ENCODE measurements around the gene FFAR3. TPM values are rescaled to one million over a fixed set of nuclear protein-coding genes. Genes with fewer than 3 reads are reported as not detected.

FFAR3 gene
- total and polyA plus RNA-seq, 2 of the 13 experiments (the other 11 are each of a cell fraction or from before 2014, with no cell fraction given): not detected

DNA sequence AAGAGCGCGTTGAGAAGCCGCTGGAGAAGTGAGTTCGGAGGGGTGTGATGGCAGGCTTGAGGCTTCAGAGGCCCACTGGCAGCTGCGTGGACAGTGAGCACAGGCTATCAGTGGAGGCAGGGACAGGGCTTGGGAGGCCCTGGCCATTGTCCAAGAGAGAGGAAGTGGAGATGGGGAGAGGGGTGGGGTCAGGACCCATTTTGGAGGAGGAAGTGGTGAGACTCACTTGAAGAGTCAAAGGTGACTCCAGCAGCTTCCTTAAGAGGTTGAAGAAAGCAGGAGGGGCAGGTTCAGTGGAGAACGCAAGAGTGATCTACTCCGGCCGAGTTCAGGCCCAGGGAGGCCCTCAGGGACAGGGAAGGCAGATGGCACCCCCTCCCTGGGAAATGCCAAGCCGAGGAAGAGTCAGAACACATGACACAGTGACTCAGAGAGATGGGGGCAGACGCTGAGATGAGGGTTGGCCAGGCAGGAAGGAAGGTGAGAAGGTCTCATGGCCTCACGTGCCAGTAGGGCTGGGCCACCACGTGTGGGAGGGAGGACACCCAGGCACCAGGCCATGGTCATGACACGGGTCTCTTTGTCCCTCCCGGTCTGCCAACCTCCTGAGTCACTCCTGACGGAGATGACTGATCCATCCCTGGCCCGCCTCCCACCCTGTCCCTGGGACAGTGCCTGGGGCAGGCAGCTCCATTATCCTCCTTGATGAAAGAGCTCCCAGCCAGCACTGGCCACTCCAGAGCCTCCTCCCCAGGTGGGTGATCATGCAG, 39.4 kb upstream of the FFAR3 start (continued):
- TF ChIP-seq, protein P1, sequence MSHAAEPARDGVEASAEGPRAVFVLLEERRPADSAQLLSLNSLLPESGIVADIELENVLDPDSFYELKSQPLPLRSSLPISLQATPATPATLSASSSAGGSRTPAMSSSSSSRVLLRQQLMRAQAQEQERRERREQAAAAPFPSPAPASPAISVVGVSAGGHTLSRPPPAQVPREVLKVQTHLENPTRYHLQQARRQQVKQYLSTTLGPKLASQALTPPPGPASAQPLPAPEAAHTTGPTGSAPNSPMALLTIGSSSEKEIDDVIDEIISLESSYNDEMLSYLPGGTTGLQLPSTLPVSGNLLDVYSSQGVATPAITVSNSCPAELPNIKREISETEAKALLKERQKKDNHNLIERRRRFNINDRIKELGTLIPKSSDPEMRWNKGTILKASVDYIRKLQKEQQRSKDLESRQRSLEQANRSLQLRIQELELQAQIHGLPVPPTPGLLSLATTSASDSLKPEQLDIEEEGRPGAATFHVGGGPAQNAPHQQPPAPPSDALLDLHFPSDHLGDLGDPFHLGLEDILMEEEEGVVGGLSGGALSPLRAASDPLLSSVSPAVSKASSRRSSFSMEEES (CRISPR knock-in tag; IDR thresholded peaks at IDR 0.05): peak; percentile 87
- TF ChIP-seq SP5 (CRISPR knock-in tag; IDR thresholded peaks at IDR 0.05; ENCODE audit: borderline replicate concordance, low read depth) (peak; percentile 75; the same call in 1 of the 2 replicates), PAWR (CRISPR knock-in tag; IDR thresholded peaks at IDR 0.05; ENCODE audit: borderline replicate concordance) (no peak), RARA (CRISPR knock-in tag; IDR thresholded peaks at IDR 0.05) (peak; percentile 79), MYC (CRISPR knock-in tag; IDR thresholded peaks at IDR 0.05; ENCODE audit: borderline replicate concordance) (peak; percentile 63; the same call in 1 of the 2 replicates), ZNF282 (IDR thresholded peaks at IDR 0.05; ENCODE audit: partially characterized antibody) (no peak), ZNF761 (CRISPR knock-in tag; conservative IDR thresholded peaks at IDR 0.05) (no peak), SMYD3 (CRISPR knock-in tag; IDR thresholded peaks at IDR 0.05) (no peak), ZNF709 (CRISPR knock-in tag; IDR thresholded peaks at IDR 0.05) (no peak), GTF2F1 (IDR thresholded peaks at IDR 0.05; ENCODE audit: low read length) (no peak), SOX6 (IDR thresholded peaks at IDR 0.05) (no peak), SOX6 (CRISPR knock-in tag; IDR thresholded peaks at IDR 0.05) (peak; percentile 25; the same call in 1 of the 2 replicates), KLF6 (CRISPR knock-in tag; IDR thresholded peaks at IDR 0.05) (no peak)
- TF ChIP-seq, protein P2, sequence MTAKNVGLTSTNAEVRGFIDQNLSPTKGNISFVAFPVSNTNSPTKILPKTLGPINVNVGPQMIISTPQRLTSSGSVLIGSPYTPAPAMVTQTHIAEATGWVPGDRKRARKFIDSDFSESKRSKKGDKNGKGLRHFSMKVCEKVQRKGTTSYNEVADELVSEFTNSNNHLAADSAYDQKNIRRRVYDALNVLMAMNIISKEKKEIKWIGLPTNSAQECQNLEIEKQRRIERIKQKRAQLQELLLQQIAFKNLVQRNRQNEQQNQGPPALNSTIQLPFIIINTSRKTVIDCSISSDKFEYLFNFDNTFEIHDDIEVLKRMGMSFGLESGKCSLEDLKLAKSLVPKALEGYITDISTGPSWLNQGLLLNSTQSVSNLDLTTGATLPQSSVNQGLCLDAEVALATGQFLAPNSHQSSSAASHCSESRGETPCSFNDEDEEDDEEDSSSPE (CRISPR knock-in tag; IDR thresholded peaks at IDR 0.05): no peak
- TF ChIP-seq, protein P3, sequence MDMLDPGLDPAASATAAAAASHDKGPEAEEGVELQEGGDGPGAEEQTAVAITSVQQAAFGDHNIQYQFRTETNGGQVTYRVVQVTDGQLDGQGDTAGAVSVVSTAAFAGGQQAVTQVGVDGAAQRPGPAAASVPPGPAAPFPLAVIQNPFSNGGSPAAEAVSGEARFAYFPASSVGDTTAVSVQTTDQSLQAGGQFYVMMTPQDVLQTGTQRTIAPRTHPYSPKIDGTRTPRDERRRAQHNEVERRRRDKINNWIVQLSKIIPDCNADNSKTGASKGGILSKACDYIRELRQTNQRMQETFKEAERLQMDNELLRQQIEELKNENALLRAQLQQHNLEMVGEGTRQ (IDR thresholded peaks at IDR 0.05; ENCODE audit: low read depth, low read length): peak; percentile 63; the same call in 1 of the 2 replicates
- TF ChIP-seq, protein P3 (CRISPR knock-in tag; IDR thresholded peaks at IDR 0.05; ENCODE audit: borderline replicate concordance): no peak
- TF ChIP-seq, protein P4, sequence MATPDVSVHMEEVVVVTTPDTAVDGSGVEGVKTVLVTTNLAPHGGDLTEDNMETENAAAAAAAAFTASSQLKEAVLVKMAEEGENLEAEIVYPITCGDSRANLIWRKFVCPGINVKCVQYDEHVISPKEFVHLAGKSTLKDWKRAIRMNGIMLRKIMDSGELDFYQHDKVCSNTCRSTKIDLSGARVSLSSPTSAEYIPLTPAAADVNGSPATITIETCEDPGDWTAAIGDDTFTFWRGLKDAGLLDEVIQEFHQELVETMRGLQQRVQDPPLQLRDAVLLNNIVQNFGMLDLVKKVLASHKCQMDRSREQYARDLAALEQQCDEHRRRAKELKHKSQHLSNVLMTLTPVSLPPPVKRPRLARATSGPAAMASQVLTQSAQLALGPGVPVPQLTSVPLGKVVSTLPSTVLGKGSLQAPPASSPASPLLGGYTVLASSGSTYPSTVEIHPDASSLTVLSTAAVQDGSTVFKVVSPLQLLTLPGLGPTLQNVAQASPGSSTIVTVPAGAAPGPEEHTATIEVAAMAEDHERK (CRISPR knock-in tag; IDR thresholded peaks at IDR 0.05; ENCODE audit: low read depth): no peak
- TF ChIP-seq, protein P5, sequence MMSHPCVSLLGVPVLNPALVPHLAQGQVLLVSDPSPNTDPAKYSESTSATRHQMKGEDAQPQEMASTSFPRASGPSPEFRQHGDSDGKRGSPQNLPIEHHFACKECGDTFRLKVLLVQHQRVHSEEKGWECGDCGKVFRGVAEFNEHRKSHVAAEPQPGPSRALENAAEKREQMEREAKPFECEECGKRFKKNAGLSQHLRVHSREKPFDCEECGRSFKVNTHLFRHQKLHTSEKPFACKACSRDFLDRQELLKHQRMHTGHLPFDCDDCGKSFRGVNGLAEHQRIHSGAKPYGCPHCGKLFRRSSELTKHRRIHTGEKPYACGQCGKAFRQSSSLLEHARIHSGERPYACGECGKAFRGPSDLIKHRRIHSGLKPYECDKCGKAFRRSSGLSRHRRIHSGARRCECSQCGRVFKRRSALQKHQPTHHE (CRISPR knock-in tag; IDR thresholded peaks at IDR 0.05; ENCODE audit: borderline replicate concordance): no peak
- TF ChIP-seq, protein P6, sequence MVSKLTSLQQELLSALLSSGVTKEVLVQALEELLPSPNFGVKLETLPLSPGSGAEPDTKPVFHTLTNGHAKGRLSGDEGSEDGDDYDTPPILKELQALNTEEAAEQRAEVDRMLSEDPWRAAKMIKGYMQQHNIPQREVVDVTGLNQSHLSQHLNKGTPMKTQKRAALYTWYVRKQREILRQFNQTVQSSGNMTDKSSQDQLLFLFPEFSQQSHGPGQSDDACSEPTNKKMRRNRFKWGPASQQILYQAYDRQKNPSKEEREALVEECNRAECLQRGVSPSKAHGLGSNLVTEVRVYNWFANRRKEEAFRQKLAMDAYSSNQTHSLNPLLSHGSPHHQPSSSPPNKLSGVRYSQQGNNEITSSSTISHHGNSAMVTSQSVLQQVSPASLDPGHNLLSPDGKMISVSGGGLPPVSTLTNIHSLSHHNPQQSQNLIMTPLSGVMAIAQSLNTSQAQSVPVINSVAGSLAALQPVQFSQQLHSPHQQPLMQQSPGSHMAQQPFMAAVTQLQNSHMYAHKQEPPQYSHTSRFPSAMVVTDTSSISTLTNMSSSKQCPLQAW (CRISPR knock-in tag; IDR thresholded peaks at IDR 0.05): no peak
- TF ChIP-seq, protein P7, sequence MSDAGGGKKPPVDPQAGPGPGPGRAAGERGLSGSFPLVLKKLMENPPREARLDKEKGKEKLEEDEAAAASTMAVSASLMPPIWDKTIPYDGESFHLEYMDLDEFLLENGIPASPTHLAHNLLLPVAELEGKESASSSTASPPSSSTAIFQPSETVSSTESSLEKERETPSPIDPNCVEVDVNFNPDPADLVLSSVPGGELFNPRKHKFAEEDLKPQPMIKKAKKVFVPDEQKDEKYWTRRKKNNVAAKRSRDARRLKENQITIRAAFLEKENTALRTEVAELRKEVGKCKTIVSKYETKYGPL (CRISPR knock-in tag; IDR thresholded peaks at IDR 0.05): no peak
